Tibial nerve (tissue), 3 donors: ENCODE results near the gene NFATC2.

Experiments used
- CTCF ChIP-seq, 5 experiments: fragments of 200-600 bp in 3 of 5; fragments of 450-650 bp in 2 of 5; sonication (generic) in 3 of 5; IDR thresholded peaks; one replicate each; pipeline ENCODE4 v1.5.1; 2016 to 2019; ENCODE audit warnings: antibody characterized with exemption in 5 of 5, mild to moderate bottlenecking in 3 of 5, moderate library complexity in 2 of 5
- POLR2A ChIP-seq, 2 donors: fragments of 450-650 bp; IDR thresholded peaks; one replicate each; pipeline ENCODE4 v1.6.1; 2017; ENCODE audit warnings: antibody characterized with exemption in 2 of 2, mild to moderate bottlenecking in 2 of 2, moderate library complexity in 2 of 2

GRCh38 chr20:51450984-51451383 is 91.5 kb downstream of the NFATC2 start:
- no peak for TF ChIP-seq CTCF (IDR thresholded peaks at IDR 0.05)
- no peak for TF ChIP-seq POLR2A (IDR thresholded peaks at IDR 0.05)
